Measurements from ENCODE around the gene CALCOCO2. TPM values are rescaled to one million over a fixed set of nuclear protein-coding genes. Genes with fewer than 3 reads are reported as not detected.

The CALCOCO2 gene
- total and polyA plus RNA-seq, 10 of the 15 experiments (the other 5 are each of a cell fraction or from before 2014, with no cell fraction given), result 20.2 to 138 (median 53.1) TPM

- no TSS peak for BruUV-seq (replicated peaks)
- Histone ChIP-seq H3K9ac (ENCODE audit: control insufficient read depth, insufficient read depth, low read length) (no peak overlapping the region), H3K27me3 (replicated peaks in 1 of 2; ENCODE audit: control insufficient read depth in 2 of 2, insufficient read depth in 2 of 2, low read length in 1 of 2) (no peaks in the 10 kb centered on the region; a peak in 2 of 4 replicates), H3K79me2 (ENCODE audit: control insufficient read depth, insufficient read depth, low read length) (no peaks in the 10 kb centered on the region), H3K27ac (ENCODE audit: control insufficient read depth, insufficient read depth) (no peak overlapping the region), H3K4me3 (no peak overlapping the region), H3K9me3 (replicated peaks; ENCODE audit: control insufficient read depth, insufficient read depth, low read length) (no peaks in the 10 kb centered on the region), H3K4me1 (ENCODE audit: control insufficient read depth, insufficient read depth, low read length) (peaks cover 11% of the 10 kb centered on the region), H3K4me2 (ENCODE audit: control insufficient read depth, insufficient read depth) (no peak overlapping the region), H2AFZ (ENCODE audit: control insufficient read depth, low read depth, low read length) (no peak overlapping the region), H4K20me1 (ENCODE audit: control insufficient read depth, insufficient read depth) (no peaks in the 10 kb centered on the region), H3K36me3 (ENCODE audit: control insufficient read depth in 2 of 2, insufficient read depth in 2 of 2, low read length in 1 of 2) (no peaks in the 10 kb centered on the region)
- no peak for ATAC-seq
- CTCF ChIA-PET, result interaction anchor here (1.1 to 8.2 kb wide), 7 partner anchors 9 to 108 kb away, joined by 3 to 80 read pairs (median 7); partner anchors contain the start of gene PRAC2
- TF ChIP-seq BCLAF1 (IDR thresholded peaks at IDR 0.05) (no peak), BACH1 (IDR thresholded peaks at IDR 0.05; ENCODE audit: borderline replicate concordance) (no peak), ATF3 (IDR thresholded peaks at IDR 0.05; ENCODE audit: borderline replicate concordance, extremely low read depth, low read depth, low read length) (no peak), ZNF274 (IDR thresholded peaks at IDR 0.05; ENCODE audit: insufficient read depth, insufficient read length) (no peak), ZBTB33 (IDR thresholded peaks at IDR 0.05) (no peak), TCF12 (IDR thresholded peaks at IDR 0.05; ENCODE audit: low read depth, low read length) (no peak), PAX8 (IDR thresholded peaks at IDR 0.05) (no peak), BMI1 (IDR thresholded peaks at IDR 0.05; ENCODE audit: borderline replicate concordance) (no peak), PKNOX1 (IDR thresholded peaks at IDR 0.05) (no peak)
- RAD21 ChIA-PET (ENCODE audit: unreplicated experiment), result interaction anchor here (2.1 kb wide), 1 partner anchor 109 kb away, joined by 7 read pairs; no protein-coding TSS in a partner anchor
- in situ Hi-C loops (cut with MboI), result no loop called here
- intact Hi-C loops (cut with micrococcal nuclease; ENCODE audit: unreplicated experiment), result no loop called here
- no peak for FAIRE-seq
- WGBS (ENCODE audit: insufficient coverage, insufficient replicate concordance, low lambda C conversion rate, missing lambda C conversion rate), result 60% methylated on average over 7 of the region's 7 CpGs
- POLR2A ChIA-PET, result interaction anchor here (0.5 kb wide), 1 partner anchor 48 kb away, joined by 3 read pairs; no protein-coding TSS in a partner anchor
- SMC1A ChIA-PET (ENCODE audit: uncharacterized antibody, unreplicated experiment), result interaction anchor here (2.1 kb wide), 1 partner anchor 91 kb away, joined by 9 read pairs; no protein-coding TSS in a partner anchor
- DNase-seq (ENCODE audit: low read depth, low spot score), result no peak
These were observed 43.0 kb upstream of the CALCOCO2 start for GRCh38 chr17:48787828-48788227.
